Activated T-cell treated with anti-CD3 and anti-CD28 coated beads for 1 hour (primary cell): ENCODE measurements around the gene TRPM2.

Experiments
- DNase-seq: peaks from one replicate; pipeline ENCODE4 v3.0.0-alpha.2; 2020; ENCODE audit warnings: low read depth

TRPM2 gene

GRCh38 chr21:44431300-44431699 is 77.9 kb downstream of the TRPM2 start:
- DNase-seq, result no peak

- no peak for DNase-seq
Observed at GRCh38 chr21:44432841-44433790, 79.7 kb downstream of the TRPM2 start.

- DNase-seq, result no peak
Observed at GRCh38 chr21:44433791-44434567, 80.6 kb downstream of the TRPM2 start.

- DNase-seq, result no peak
Observed at GRCh38 chr21:44434568-44434925, 81.1 kb downstream of the TRPM2 start.

- DNase-seq, result no peak
Observed at GRCh38 chr21:44434936-44435635, 81.7 kb downstream of the TRPM2 start.

- no peak for DNase-seq
Observed at GRCh38 chr21:44436111-44436611, 82.7 kb downstream of the TRPM2 start.

GRCh38 chr21:44436958-44437357 is 83.5 kb downstream of the TRPM2 start:
- no peak for DNase-seq

GRCh38 chr21:44437371-44437695 is 83.9 kb downstream of the TRPM2 start:
- no peak for DNase-seq

GRCh38 chr21:44437696-44438431 is 84.4 kb downstream of the TRPM2 start:
- no peak for DNase-seq

GRCh38 chr21:44438531-44439210 is 85.2 kb downstream of the TRPM2 start:
- DNase-seq, result no peak

- no peak for DNase-seq
Observed at GRCh38 chr21:44439211-44439600, 85.8 kb downstream of the TRPM2 start.

GRCh38 chr21:44440241-44441040 is 87.0 kb downstream of the TRPM2 start:
- no peak for DNase-seq

- no peak for DNase-seq
Observed at GRCh38 chr21:44441041-44441400, 87.6 kb downstream of the TRPM2 start.

GRCh38 chr21:44441581-44442265 is 88.3 kb downstream of the TRPM2 start:
- no peak for DNase-seq

GRCh38 chr21:44442266-44443125 is 89.1 kb downstream of the TRPM2 start:
- DNase-seq, result no peak

- no peak for DNase-seq
Observed at GRCh38 chr21:44443291-44443890, 90.0 kb downstream of the TRPM2 start.

- DNase-seq, result no peak
Observed at GRCh38 chr21:44443891-44444285, 90.5 kb downstream of the TRPM2 start.

GRCh38 chr21:44444286-44444931 is 91.0 kb downstream of the TRPM2 start:
- DNase-seq, result no peak
